ENCODE measurements around the gene EPS8L1.

DNA sequence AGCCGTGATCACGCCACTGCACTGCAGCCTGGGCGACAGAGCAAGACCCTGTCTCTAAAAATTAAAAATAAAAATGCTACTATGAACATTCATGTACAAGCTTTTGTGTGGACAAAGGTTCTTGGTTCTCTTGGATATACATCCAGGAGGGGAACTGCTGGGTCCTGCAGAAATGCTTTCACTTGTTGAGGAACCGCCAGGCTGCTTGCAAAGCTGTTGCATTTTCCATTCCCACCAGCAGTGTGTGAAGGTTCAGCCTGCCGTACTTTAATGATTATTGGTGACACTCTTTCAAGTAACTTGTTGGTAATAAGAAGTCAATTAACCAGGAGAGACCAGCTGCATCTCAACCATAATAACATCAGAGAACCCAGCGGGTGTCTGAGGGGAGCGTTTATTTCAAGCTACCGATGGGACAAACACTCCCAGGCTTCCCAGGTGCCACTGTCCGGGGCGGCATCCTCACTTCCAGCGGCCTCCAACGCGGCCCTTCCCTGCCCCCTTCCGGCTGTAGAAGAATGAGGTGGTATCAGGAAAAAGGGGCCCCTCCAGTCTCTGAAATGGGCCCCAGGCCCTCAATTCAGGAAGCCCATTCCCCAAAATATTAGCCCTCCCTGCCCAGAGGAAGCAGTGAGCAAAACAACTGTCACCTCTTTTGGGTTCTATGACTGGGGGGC lies 56.9 kb downstream of the EPS8L1 start:
- TF ChIP-seq POLR2A (IDR thresholded peaks at IDR 0.05; ENCODE audit: borderline replicate concordance, extremely low read depth, insufficient read depth, insufficient read length) (no peak), RAD21 (IDR thresholded peaks at IDR 0.05; ENCODE audit: low read depth) (no peak), SIN3A (IDR thresholded peaks at IDR 0.05; ENCODE audit: low read depth) (no peak), REST (IDR thresholded peaks at IDR 0.05; ENCODE audit: low read depth) (no peak), POLR2AphosphoS5 (IDR thresholded peaks at IDR 0.05; ENCODE audit: low read depth, low read length) (no peak), MAX (IDR thresholded peaks at IDR 0.05) (no peak), SRF (IDR thresholded peaks at IDR 0.05; ENCODE audit: low read depth) (no peak), EZH2 (IDR thresholded peaks at IDR 0.05) (no peak), FOSL1 (IDR thresholded peaks at IDR 0.05; ENCODE audit: low read depth) (no peak)
- TF ChIP-seq, protein P1, sequence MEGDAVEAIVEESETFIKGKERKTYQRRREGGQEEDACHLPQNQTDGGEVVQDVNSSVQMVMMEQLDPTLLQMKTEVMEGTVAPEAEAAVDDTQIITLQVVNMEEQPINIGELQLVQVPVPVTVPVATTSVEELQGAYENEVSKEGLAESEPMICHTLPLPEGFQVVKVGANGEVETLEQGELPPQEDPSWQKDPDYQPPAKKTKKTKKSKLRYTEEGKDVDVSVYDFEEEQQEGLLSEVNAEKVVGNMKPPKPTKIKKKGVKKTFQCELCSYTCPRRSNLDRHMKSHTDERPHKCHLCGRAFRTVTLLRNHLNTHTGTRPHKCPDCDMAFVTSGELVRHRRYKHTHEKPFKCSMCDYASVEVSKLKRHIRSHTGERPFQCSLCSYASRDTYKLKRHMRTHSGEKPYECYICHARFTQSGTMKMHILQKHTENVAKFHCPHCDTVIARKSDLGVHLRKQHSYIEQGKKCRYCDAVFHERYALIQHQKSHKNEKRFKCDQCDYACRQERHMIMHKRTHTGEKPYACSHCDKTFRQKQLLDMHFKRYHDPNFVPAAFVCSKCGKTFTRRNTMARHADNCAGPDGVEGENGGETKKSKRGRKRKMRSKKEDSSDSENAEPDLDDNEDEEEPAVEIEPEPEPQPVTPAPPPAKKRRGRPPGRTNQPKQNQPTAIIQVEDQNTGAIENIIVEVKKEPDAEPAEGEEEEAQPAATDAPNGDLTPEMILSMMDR (IDR thresholded peaks at IDR 0.05 in 2 of 3, conservative IDR thresholded peaks at IDR 0.05 in 1 of 3; ENCODE audit: borderline replicate concordance in 1 of 3, insufficient read depth in 1 of 3, low read depth in 2 of 3, low read length in 2 of 3): no peak

Measured in HCT116 (cell line).